ENCODE measurements around the gene IFNL3.
A peak's percentile ranks its signal among the peaks of the same experiment; 100 is the strongest.

The IFNL3 gene

GRCh38 chr19:39202998-39203355 lies 41.8 kb downstream of the IFNL3 start:
- TF ChIP-seq CTCF (IDR thresholded peaks at IDR 0.05) = no peak
- no peak overlapping the region for H3K4me3 ChIP-seq
- DNase-seq (ENCODE audit: low spot score) = no peak
- H3K27ac ChIP-seq = no peak overlapping the region

- TF ChIP-seq CTCF (IDR thresholded peaks at IDR 0.05) = no peak
- H3K4me3 ChIP-seq = no peak overlapping the region
- no peak overlapping the region for H3K27ac ChIP-seq
- DNase-seq (ENCODE audit: low spot score) = no peak
Observed at GRCh38 chr19:39200803-39201115, 44.0 kb downstream of the IFNL3 start.

DNA sequence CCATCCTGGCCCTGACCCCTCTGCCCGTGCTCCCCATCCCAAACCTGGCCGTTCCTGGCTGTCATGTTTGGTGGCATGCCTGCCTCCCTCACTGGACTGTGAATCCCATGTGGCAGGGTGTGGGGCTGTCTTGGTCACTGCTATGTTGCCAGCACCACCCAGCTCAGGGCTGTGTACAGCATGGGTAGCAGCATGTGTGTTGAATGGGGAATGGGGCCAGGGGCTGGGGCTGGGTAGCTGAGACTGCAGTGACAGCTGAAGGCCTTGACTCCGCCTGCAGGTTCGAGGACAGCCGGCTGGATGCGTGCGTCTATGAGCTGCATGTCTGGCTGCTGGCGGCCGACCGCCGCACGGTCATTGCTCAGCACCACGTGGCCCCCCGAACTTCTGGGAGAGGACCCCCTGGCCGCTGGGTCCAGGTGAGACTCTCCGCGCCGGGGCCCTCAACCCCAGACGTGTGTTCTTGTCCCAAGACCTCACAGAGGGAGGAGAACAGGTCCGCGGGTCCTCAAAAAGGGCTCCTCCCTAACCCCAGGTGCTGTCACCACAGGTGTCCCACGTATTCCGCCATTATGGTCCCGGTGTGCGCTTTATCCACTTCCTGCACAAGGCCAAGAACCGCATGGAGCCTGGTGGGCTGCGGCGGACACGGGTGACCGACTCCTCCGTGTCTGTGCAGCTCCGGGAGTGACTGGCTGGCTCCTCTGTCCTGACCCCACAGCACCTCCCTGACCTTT lies 44.6 kb downstream of the IFNL3 start:
- no peak for DNase-seq (ENCODE audit: low spot score)
- no peak for TF ChIP-seq CTCF (IDR thresholded peaks at IDR 0.05)

GRCh38 chr19:39199025-39199424 lies 45.8 kb downstream of the IFNL3 start:
- Histone ChIP-seq H3K27ac (no peak overlapping the region), H3K4me3 (no peak overlapping the region)
- DNase-seq (ENCODE audit: low spot score) = no peak
- TF ChIP-seq CTCF (IDR thresholded peaks at IDR 0.05) = no peak

More for the DNA sequence above, 44.6 kb downstream of the IFNL3 start:
- H3K4me3 ChIP-seq = no peak overlapping the region
- H3K27ac ChIP-seq = no peak overlapping the region

DNA sequence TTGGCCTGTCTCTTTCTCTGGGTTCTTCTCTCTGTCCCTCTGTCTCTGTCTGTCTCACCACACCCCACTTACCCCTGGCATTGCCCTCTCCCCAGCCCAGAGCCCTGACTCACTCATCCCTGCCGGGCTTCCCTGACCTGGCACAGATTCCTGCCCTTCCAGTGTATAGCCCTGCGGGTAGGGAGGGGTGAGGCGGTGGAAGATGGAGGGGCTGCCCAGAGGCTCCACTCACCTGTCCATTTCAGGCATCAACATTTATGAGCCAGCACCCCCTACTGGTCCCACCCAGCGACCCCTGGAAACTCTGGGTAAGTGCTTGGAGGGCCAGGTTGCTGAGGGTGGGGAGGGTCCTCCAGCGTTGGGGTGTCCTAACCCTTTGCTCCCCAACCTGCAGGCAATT lies 47.0 kb downstream of the IFNL3 start:
- TF ChIP-seq CTCF (IDR thresholded peaks at IDR 0.05) = no peak
- Histone ChIP-seq H3K4me3 (no peak overlapping the region), H3K27ac (no peak overlapping the region)
- DNase-seq (ENCODE audit: low spot score) = no peak

DNA sequence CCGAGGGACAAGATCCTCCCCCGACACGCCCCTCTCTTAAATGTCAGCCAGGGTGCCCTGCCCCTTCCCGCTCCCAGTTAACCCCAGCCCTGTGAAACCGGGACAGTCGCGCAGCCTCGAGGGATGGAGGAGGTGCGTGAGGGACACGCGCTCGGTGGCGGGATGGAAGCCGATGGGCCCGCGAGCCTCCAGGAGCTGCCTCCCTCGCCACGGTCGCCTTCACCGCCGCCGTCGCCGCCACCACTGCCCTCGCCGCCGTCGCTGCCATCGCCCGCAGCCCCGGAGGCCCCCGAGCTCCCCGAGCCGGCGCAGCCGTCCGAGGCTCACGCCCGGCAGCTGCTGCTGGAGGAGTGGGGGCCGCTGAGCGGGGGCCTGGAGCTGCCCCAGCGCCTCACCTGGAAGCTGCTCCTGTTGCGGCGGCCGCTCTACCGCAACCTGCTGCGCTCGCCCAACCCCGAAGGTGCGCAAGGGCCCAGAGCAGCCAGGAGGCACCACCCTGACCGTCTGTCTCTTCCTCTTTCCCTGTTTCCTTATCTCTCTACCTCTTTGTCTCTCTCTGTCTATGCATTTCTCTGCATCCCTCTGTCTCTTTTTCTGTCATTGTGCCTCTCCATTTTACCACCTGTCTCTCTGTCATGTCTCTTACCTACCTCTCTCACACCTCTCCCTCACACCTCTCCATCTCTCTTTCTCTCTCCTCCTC lies 47.8 kb downstream of the IFNL3 start, which contains the start of gene NCCRP1:
Gene NCCRP1 (plus strand): TSS at position 105 of the 703 bp plus-strand sequence. CDS start 19 bp downstream, at position 124.
- no peak for TF ChIP-seq CTCF (IDR thresholded peaks at IDR 0.05)
- H3K27ac ChIP-seq = no peak within 1 kb of the TSS
- DNase-seq (ENCODE audit: low spot score) = no peak
- peak within 1 kb of the TSS; percentile 50 for H3K4me3 ChIP-seq

DNA sequence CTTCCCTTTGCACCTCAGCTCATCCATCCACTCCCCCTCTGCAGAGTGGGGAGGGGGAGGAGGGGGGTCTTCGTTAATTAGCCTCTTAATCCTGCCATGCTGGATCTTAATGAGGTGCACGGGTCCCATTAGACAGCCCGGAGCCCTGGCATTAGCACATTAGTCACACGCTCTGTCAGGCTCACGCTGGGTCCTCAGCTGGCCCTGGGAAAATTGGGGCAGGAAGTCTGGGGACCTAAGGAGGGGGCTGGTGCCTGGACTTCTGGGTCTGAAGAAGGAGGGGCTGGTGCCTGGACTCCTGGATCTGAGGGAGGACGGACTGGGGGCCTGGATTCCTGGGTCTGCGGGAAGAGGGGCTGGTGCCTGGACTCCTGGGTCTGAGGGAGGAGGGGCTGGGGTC lies 48.5 kb downstream of the IFNL3 start:
- no peak for TF ChIP-seq CTCF (IDR thresholded peaks at IDR 0.05)
- no peak overlapping the region for H3K4me3 ChIP-seq
- H3K27ac ChIP-seq = no peak overlapping the region
- no peak for DNase-seq (ENCODE audit: low spot score)
